Cardiac fibroblast (primary cell): ENCODE measurements around the gene TBC1D7.

ENCODE experiments used
- DNase-seq, 2 donors: peaks; one replicate each; pipeline versions ENCODE4 v3.0.0 to v3.0.0-alpha.2; 2010; ENCODE audit warnings: low read depth in 2 of 2
- H3K4me3 ChIP-seq, 2 donors: replicated peaks in 1 of 2; 1 replicate in 1 of 2; 2 replicates in 1 of 2; pipeline ENCODE4 v1.5.1; 2011; ENCODE audit warnings: low read depth in 2 of 2, low read length in 2 of 2, mild to moderate bottlenecking in 2 of 2, moderate library complexity in 1 of 2
- CTCF ChIP-seq: IDR thresholded peaks from one replicate; pipeline ENCODE4 v1.5.1; 2011; ENCODE audit warnings: low read depth, mild to moderate bottlenecking, low read length, inconsistent platforms

Gene TBC1D7

DNA sequence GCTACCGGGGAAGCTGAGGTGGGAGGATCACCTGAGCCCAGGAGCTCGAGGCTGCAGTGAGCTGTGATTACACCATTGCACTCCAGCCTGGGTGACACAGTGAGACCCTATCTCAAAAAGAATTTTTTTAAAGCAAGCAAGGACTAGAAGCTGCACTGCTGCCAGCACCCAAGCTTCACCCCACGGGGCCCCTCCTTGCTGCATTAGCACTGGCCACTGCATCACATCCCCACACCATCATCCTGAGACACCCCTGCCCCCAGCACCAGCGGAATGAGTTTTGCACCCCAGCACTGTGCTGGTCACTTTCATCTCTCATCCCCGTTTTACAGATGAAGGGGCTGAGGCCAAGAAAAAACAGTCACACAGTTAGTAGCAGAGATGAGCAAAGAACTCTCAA, 30.9 kb downstream of the TBC1D7 start:
- H3K4me3 ChIP-seq: no peak overlapping the region
- DNase-seq: no peak
- TF ChIP-seq CTCF: no peak

- TF ChIP-seq CTCF: no peak
These were observed 31.8 kb downstream of the TBC1D7 start for GRCh38 chr6:13296536-13296997.

DNA sequence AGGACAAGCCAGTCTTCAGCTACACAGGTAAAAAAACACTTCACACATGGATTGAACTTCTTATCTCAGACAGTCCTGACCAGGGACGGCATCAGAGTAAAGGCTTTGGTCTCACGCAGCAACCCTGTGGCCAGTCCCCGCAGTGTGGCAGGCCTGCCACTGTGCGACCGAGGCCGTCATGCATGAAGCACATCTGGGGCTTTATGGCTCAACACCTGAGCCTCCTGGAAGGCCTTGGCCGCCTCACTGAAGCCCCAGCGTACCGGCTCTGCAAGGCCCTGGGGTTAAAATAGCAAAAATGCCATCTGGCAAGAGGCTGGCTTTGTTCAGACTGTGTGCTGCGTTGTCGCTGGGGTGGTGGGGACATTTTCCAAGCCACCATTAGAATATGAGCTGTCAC, 32.8 kb downstream of the TBC1D7 start:
- no peak for DNase-seq
- TF ChIP-seq CTCF: no peak
- H3K4me3 ChIP-seq: no peak overlapping the region

More at GRCh38 chr6:13296536-13296997, 31.8 kb downstream of the TBC1D7 start:
- DNase-seq: no peak
- H3K4me3 ChIP-seq: no peak overlapping the region

GRCh38 chr6:13294499-13295069, 33.8 kb downstream of the TBC1D7 start:
- no peak overlapping the region for H3K4me3 ChIP-seq
- no peak for TF ChIP-seq CTCF
- no peak for DNase-seq

DNA sequence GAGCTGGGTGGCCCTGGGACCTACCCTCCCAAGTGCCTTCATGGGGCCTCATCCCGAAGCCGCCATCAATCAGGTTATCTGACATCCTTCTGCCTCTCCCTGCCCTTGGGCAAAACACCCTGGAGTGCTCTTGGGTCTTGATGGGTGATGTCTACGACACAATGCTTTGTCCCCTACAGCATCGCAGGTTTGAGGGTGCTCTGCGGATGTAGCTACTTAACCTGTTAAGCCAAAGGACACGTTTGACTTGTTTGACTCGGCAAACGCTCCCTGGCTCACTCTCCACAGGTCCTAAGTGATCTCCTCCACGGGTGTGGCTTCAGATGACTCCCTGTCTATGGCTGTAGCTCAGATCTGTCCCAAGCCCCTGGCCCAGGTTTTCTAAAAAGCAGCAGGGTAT, 35.6 kb downstream of the TBC1D7 start:
- no peak overlapping the region for H3K4me3 ChIP-seq
- DNase-seq: no peak
- no peak for TF ChIP-seq CTCF

- H3K4me3 ChIP-seq: no peak overlapping the region
- no peak for TF ChIP-seq CTCF
- DNase-seq: no peak
These were observed 38.0 kb downstream of the TBC1D7 start for GRCh38 chr6:13290335-13290734.

DNA sequence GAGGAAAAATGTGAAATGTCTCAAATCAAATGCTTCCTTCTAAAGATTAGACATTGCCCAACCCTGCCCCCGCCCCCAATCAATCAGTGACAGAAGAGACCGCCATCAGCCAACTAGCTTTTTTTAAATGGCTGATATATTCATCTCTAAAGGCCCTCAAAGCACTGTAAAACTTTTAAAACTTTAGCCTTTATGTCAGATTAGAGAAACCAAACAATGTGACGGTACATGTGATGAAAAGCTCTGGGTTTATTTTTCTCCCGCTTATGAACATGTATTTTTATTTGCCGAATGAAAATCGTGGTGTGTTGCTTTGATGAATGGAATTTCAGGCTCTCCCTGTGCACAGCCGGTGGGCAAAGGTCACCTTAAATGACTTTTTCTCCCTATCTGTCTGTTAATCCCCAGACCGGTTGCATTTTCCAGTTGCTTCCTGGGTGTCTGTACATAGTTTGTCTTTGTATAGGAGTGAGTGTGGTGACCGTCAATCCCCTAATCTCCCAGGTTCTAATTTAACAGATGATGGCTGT, 38.5 kb downstream of the TBC1D7 start:
- TF ChIP-seq CTCF: no peak
- H3K4me3 ChIP-seq: no peak overlapping the region
- DNase-seq: no peak
